Neural progenitor cell (in vitro differentiated cells): ENCODE data around the gene CCL24.

Experiments used
- CTCF ChIP-seq: fragments of 200-600 bp; sonication (generic); IDR thresholded peaks from 2 replicates; pipeline ENCODE4 v1.5.1; 2017; ENCODE audit warnings: antibody characterized with exemption, mild to moderate bottlenecking
- EZH2 ChIP-seq: fragments of 200-600 bp; sonication (generic); IDR thresholded peaks from 2 replicates; pipeline ENCODE4 v1.6.1; 2017; ENCODE audit warnings: antibody characterized with exemption, mild to moderate bottlenecking, moderate library complexity
- EZH2phosphoT487 ChIP-seq: fragments of 200-600 bp; sonication (generic); IDR thresholded peaks from 2 replicates; pipeline ENCODE4 v1.6.1; 2017; ENCODE audit warnings: antibody characterized with exemption

GRCh38 chr7:75772081-75773077 is 41.2 kb downstream of the CCL24 start, which contains the start of gene CCL26:
- TF ChIP-seq CTCF (no peak), EZH2 (no peak), EZH2phosphoT487 (no peak)
